Endothelial cell of umbilical vein (primary cell): ENCODE data around the gene DLX3. TPM values are rescaled to one million over a fixed set of nuclear protein-coding genes. Genes with fewer than 3 reads are reported as not detected.

Experiments
- BruUV-seq: library from RNA; stranded (reverse); fragments of 400-500 nt; replicated peaks from 2 replicates; lab custom pipeline; 2021; lab: Mats Ljungman, UMichigan
- CTCF ChIA-PET: fragments of 300-600, 350-600 bp; sonication (Branson Sonifier 250); formaldehyde crosslinking; loops from one replicate; lab custom pipeline; 2021; ENCODE audit warnings: antibody characterized with exemption, inconsistent platforms; lab: Charles Lee
- POLR2A ChIA-PET: fragments of 300-600, 350-600 bp; sonication (Branson Sonifier 250); formaldehyde crosslinking; loops from one replicate; lab custom pipeline; 2021; ENCODE audit warnings: antibody characterized with exemption, inconsistent platforms; lab: Charles Lee
- DNase-seq: peaks from one replicate; pipeline ENCODE4 v3.0.0-alpha.2; 2011; ENCODE audit warnings: low read depth, low spot score
- FAIRE-seq: peaks from 2 replicates; lab custom pipeline; 2011; peaks lifted over from hg19 to GRCh38; lab: Jason Lieb, UNC
- H2AFZ ChIP-seq: 2 replicates; pipeline ENCODE4 v1.6.0; 2012; ENCODE audit warnings: low read depth, low read length, control low read depth, inconsistent platforms
- H3K27ac ChIP-seq: 2 replicates; pipeline ENCODE4 v1.5.1; 2011; ENCODE audit warnings: low read depth, mild to moderate bottlenecking, control low read depth, low read length, moderate library complexity; ENCODE audit not compliant: insufficient read depth
- H3K27me3 ChIP-seq, 2 experiments: 2 replicates each; pipeline versions ENCODE4 v1.6.0 to v1.6.1; 2011; ENCODE audit warnings: low read length in 2 of 2, mixed read lengths in 1 of 2; ENCODE audit not compliant: control insufficient read depth in 2 of 2, insufficient read depth in 2 of 2
- H3K36me3 ChIP-seq, 2 experiments: 2 replicates in 1 of 2; 3 replicates in 1 of 2; pipeline ENCODE4 v1.5.1; 2011; ENCODE audit warnings: low read length in 2 of 2, mild to moderate bottlenecking in 1 of 2, moderate library complexity in 1 of 2; ENCODE audit not compliant: control insufficient read depth in 2 of 2, insufficient read depth in 2 of 2; ENCODE audit errors: extremely low read depth in 1 of 2
- H3K4me1 ChIP-seq: 3 replicates; pipeline ENCODE4 v1.5.1; 2011; ENCODE audit warnings: mild to moderate bottlenecking, low read length; ENCODE audit not compliant: control insufficient read depth, insufficient read depth; ENCODE audit errors: extremely low read depth
- H3K4me2 ChIP-seq: 2 replicates; pipeline ENCODE4 v1.6.1; 2011; ENCODE audit warnings: low read length, control low read depth, mixed read lengths; ENCODE audit not compliant: insufficient read depth
- H3K4me3 ChIP-seq, 3 experiments: fragments of 200-600 bp in 1 of 3; sonication (generic), shearing (Covaris generic) in 1 of 3; replicated peaks in 1 of 3; 2 replicates each; pipeline ENCODE4 v1.5.1; 2011 to 2016; ENCODE audit warnings: control low read depth in 3 of 3, low read length in 3 of 3, mild to moderate bottlenecking in 2 of 3, inconsistent platforms in 1 of 3, low read depth in 1 of 3, moderate library complexity in 1 of 3; ENCODE audit not compliant: insufficient read depth in 1 of 3
- H3K79me2 ChIP-seq: 2 replicates; pipeline ENCODE4 v1.6.0; 2012; ENCODE audit warnings: low read length, inconsistent platforms; ENCODE audit not compliant: control insufficient read depth, insufficient read depth
- H3K9ac ChIP-seq: replicated peaks from 2 replicates; pipeline ENCODE3; 2011; ENCODE audit warnings: low read length, control low read depth; ENCODE audit not compliant: insufficient read depth; ENCODE audit errors: extremely low read depth
- H3K9me1 ChIP-seq: replicated peaks from 3 replicates; pipeline ENCODE4 v1.6.0; 2011; ENCODE audit warnings: mild to moderate bottlenecking, low read length; ENCODE audit not compliant: control insufficient read depth, insufficient read depth; ENCODE audit errors: extremely low read depth
- H3K9me3 ChIP-seq: replicated peaks from 2 replicates; pipeline ENCODE4 v1.5.1; 2012; ENCODE audit warnings: low read length, inconsistent platforms; ENCODE audit not compliant: control insufficient read depth, insufficient read depth
- H4K20me1 ChIP-seq: replicated peaks from 2 replicates; pipeline ENCODE3; 2011; ENCODE audit warnings: mild to moderate bottlenecking, low read length; ENCODE audit not compliant: control insufficient read depth, insufficient read depth; ENCODE audit errors: extremely low read depth
- EZH2 ChIP-seq: IDR thresholded peaks from 2 replicates; pipeline ENCODE4 v1.6.1; 2012; ENCODE audit warnings: borderline replicate concordance, low read depth, mild to moderate bottlenecking, moderate library complexity, low read length, inconsistent platforms; ENCODE audit not compliant: severe bottlenecking
- FOS ChIP-seq: IDR thresholded peaks from 2 replicates; pipeline ENCODE4 v1.6.1; 2011; ENCODE audit warnings: mild to moderate bottlenecking, low read length, moderate library complexity, borderline replicate concordance; ENCODE audit not compliant: insufficient read depth
- GATA2 ChIP-seq: IDR thresholded peaks from 2 replicates; pipeline ENCODE4 v1.7.0; 2011; ENCODE audit warnings: low read depth, mild to moderate bottlenecking, moderate library complexity, mixed read lengths, low read length; ENCODE audit not compliant: insufficient read length, insufficient read depth
- JUN ChIP-seq: IDR thresholded peaks from 2 replicates; pipeline ENCODE4 v1.6.1; 2011; ENCODE audit warnings: borderline replicate concordance, low read depth; ENCODE audit not compliant: insufficient read length, insufficient read depth
- MYC ChIP-seq: IDR thresholded peaks from one replicate; pipeline ENCODE4 v1.6.1; 2011; ENCODE audit warnings: mild to moderate bottlenecking, low read depth, low read length
- POLR2A ChIP-seq: IDR thresholded peaks from 2 replicates; pipeline ENCODE4 v1.6.1; 2012; ENCODE audit warnings: low read depth, mild to moderate bottlenecking, control low read depth, low read length
- POLR2AphosphoS5 ChIP-seq: IDR thresholded peaks from 2 replicates; pipeline ENCODE4 v1.6.1; 2012; ENCODE audit warnings: low read depth, mild to moderate bottlenecking, control low read depth, low read length, moderate library complexity; ENCODE audit not compliant: insufficient read depth
- dilution Hi-C: fragments of 300-500 bp; cut with MboI; formaldehyde crosslinking; loops from one replicate; pipeline ENCODE4 v1.15.0; 2019; ENCODE audit warnings: low sequenced_read_pairs; ENCODE audit not compliant: extremely low pct_ligation_motif_present
- intact Hi-C: fragments of 100-400 bp; cut with micrococcal nuclease; formaldehyde crosslinking; loops from one replicate; pipeline ENCODE4 v1.10.0; 2022
- polyA plus RNA-seq, 4 experiments: library from polyadenylated mRNA; depleted of rRNA in 3 of 4; stranded (reverse) in 3 of 4; unstranded in 1 of 4; fragments of >200 nt; gene quantifications; 2 replicates each; pipeline versions ENCODE4 v1.2.1 to v1.2.3, GENCODE V29; 2011 to 2012; ENCODE audit warnings: missing spikeins in 1 of 4
- total RNA-seq: library from RNA; stranded (reverse); gene quantifications from 2 replicates; pipeline ENCODE4 v1.2.3, GENCODE V29; 2021
- TF ChIP-seq, protein P1 (sequence below), 2 donors: IDR thresholded peaks; 1 replicate in 1 of 2; 2 replicates in 1 of 2; pipeline ENCODE4 v1.5.1; 2011; ENCODE audit warnings: low read length in 2 of 2, mild to moderate bottlenecking in 2 of 2, moderate library complexity in 2 of 2, control low read depth in 1 of 2, inconsistent platforms in 1 of 2, low read depth in 1 of 2; ENCODE audit not compliant: insufficient read depth in 1 of 2; ENCODE audit errors: extremely low read depth in 1 of 2
- TF ChIP-seq, protein P2 (sequence below): IDR thresholded peaks from 2 replicates; pipeline ENCODE4 v1.6.1; 2011; ENCODE audit not compliant: insufficient read depth, insufficient read length

DLX3 gene
- total and polyA plus RNA-seq, 2 donors (not counting 3 experiments of a cell fraction or from before 2014, with no cell fraction given) = not detected

GRCh38 chr17:50024808-50025207 lies 29.8 kb upstream of the DLX3 start:
- H3K9me1 ChIP-seq = no peaks in the 10 kb centered on the region
- FAIRE-seq (no peak), DNase-seq (no peak)
- no peak overlapping the region for H3K4me2 ChIP-seq
- dilution Hi-C loops = no loop called here
- BruUV-seq = no TSS peak
- no peaks in the 10 kb centered on the region for H3K36me3 ChIP-seq
- H3K4me1 ChIP-seq = peaks cover 20% of the 10 kb centered on the region
- ChIA-PET POLR2A (no interaction called here), CTCF (interaction anchor here (4.2 to 5.2 kb wide), 2 partner anchors 30 to 63 kb away, joined by 88 to 146 read pairs; partner anchors contain the start of gene ITGA3)
- no peak overlapping the region for H2AFZ ChIP-seq
- intact Hi-C loops = no loop called here
- H3K4me3 ChIP-seq = no peak overlapping the region
- no peak overlapping the region for H3K9ac ChIP-seq
- no peak for TF ChIP-seq GATA2
- no peaks in the 10 kb centered on the region for H4K20me1 ChIP-seq
- H3K27ac ChIP-seq = no peak overlapping the region
- no peaks in the 10 kb centered on the region for H3K9me3 ChIP-seq
- no peaks in the 10 kb centered on the region for H3K79me2 ChIP-seq
- H3K27me3 ChIP-seq = peaks cover 0 to 4% of the 10 kb centered on the region in 2 experiments

- Histone ChIP-seq H3K36me3 (no peaks in the 10 kb centered on the region), H3K79me2 (no peaks in the 10 kb centered on the region), H3K4me3 (no peak overlapping the region), H4K20me1 (no peaks in the 10 kb centered on the region), H3K27me3 (peaks cover 0 to 5% of the 10 kb centered on the region in 2 experiments), H2AFZ (no peak overlapping the region), H3K4me2 (no peak overlapping the region), H3K27ac (no peak overlapping the region), H3K9me3 (no peaks in the 10 kb centered on the region), H3K9ac (no peak overlapping the region), H3K9me1 (no peaks in the 10 kb centered on the region), H3K4me1 (peaks cover 15% of the 10 kb centered on the region)
- intact Hi-C loops (no loop called here), dilution Hi-C loops (no loop called here)
- DNase-seq = no peak
- ChIA-PET POLR2A (no interaction called here), CTCF (no interaction called here)
- no peak for FAIRE-seq
- BruUV-seq = no TSS peak
- TF ChIP-seq, protein P1, sequence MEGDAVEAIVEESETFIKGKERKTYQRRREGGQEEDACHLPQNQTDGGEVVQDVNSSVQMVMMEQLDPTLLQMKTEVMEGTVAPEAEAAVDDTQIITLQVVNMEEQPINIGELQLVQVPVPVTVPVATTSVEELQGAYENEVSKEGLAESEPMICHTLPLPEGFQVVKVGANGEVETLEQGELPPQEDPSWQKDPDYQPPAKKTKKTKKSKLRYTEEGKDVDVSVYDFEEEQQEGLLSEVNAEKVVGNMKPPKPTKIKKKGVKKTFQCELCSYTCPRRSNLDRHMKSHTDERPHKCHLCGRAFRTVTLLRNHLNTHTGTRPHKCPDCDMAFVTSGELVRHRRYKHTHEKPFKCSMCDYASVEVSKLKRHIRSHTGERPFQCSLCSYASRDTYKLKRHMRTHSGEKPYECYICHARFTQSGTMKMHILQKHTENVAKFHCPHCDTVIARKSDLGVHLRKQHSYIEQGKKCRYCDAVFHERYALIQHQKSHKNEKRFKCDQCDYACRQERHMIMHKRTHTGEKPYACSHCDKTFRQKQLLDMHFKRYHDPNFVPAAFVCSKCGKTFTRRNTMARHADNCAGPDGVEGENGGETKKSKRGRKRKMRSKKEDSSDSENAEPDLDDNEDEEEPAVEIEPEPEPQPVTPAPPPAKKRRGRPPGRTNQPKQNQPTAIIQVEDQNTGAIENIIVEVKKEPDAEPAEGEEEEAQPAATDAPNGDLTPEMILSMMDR (IDR thresholded peaks at IDR 0.05; ENCODE audit: extremely low read depth in 1 of 2, insufficient read depth in 1 of 2, low read depth in 1 of 2, low read length in 2 of 2) = no peak
- no peak for TF ChIP-seq EZH2
- no peak for TF ChIP-seq POLR2A
- TF ChIP-seq MYC = no peak
- no peak for TF ChIP-seq FOS
- TF ChIP-seq GATA2 = no peak
- TF ChIP-seq, protein P2, sequence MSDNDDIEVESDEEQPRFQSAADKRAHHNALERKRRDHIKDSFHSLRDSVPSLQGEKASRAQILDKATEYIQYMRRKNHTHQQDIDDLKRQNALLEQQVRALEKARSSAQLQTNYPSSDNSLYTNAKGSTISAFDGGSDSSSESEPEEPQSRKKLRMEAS = no peak
- no peak for TF ChIP-seq POLR2AphosphoS5
- TF ChIP-seq JUN = no peak
Observed at GRCh38 chr17:50023520-50023919, 28.5 kb upstream of the DLX3 start.
